Osteocyte (in vitro differentiated cells): ENCODE results near the gene YAP1. TPM values are rescaled to one million over a fixed set of nuclear protein-coding genes. Genes with fewer than 3 reads are reported as not detected.

Experiments used
- DNase-seq: peaks from one replicate; pipeline ENCODE4 v3.0.0; 2021; ENCODE audit warnings: mixed read lengths; ENCODE audit not compliant: unreplicated experiment; ENCODE audit errors: extremely low spot score
- H3K27ac Mint-ChIP-seq: one replicate; pipeline ENCODE4 v1.8.0; 2021; ENCODE audit warnings: mild to moderate bottlenecking, mixed read lengths; ENCODE audit not compliant: unreplicated experiment
- H3K27me3 Mint-ChIP-seq: one replicate; pipeline ENCODE4 v1.8.0; 2021; ENCODE audit warnings: mixed read lengths; ENCODE audit not compliant: unreplicated experiment
- H3K36me3 Mint-ChIP-seq: one replicate; pipeline ENCODE4 v1.8.0; 2021; ENCODE audit warnings: mixed read lengths; ENCODE audit not compliant: unreplicated experiment
- H3K4me1 Mint-ChIP-seq: one replicate; pipeline ENCODE4 v1.8.0; 2021; ENCODE audit warnings: mixed read lengths; ENCODE audit not compliant: unreplicated experiment
- H3K4me3 Mint-ChIP-seq: one replicate; pipeline ENCODE4 v1.8.0; 2021; ENCODE audit warnings: mild to moderate bottlenecking, moderate library complexity, mixed read lengths; ENCODE audit not compliant: unreplicated experiment
- H3K9me3 Mint-ChIP-seq: one replicate; pipeline ENCODE4 v1.8.0; 2021; ENCODE audit warnings: mixed read lengths; ENCODE audit not compliant: unreplicated experiment
- CTCF ChIP-seq: fragments of 200-600 bp; sonication (generic); IDR thresholded peaks from 2 replicates; pipeline ENCODE4 v1.5.0; 2021; ENCODE audit warnings: antibody characterized with exemption, mild to moderate bottlenecking, moderate library complexity
- total RNA-seq: library from RNA; stranded (reverse); gene quantifications from 2 replicates; pipeline ENCODE4 v1.2.1, GENCODE V29; 2021

Gene YAP1
- total RNA-seq, 1 donor from 2014 or later = 128 TPM

GRCh38 chr11:102223859-102224258 is 113.6 kb downstream of the YAP1 start:
- Mint-ChIP-seq H3K36me3 (peaks cover 64% of the 10 kb centered on the region), H3K4me1 (peaks cover 32% of the 10 kb centered on the region), H3K27ac (no peak overlapping the region), H3K27me3 (no peaks in the 10 kb centered on the region), H3K9me3 (peaks cover 7% of the 10 kb centered on the region), H3K4me3 (no peak overlapping the region)
- DNase-seq = no peak
- no peak for TF ChIP-seq CTCF

GRCh38 chr11:102225689-102226568 is 115.7 kb downstream of the YAP1 start:
- H3K4me3 Mint-ChIP-seq = no peak overlapping the region
- peaks cover under 1% of the 10 kb centered on the region for H3K9me3 Mint-ChIP-seq
- no peak for TF ChIP-seq CTCF
- H3K27ac Mint-ChIP-seq = peak overlapping the region; percentile 78
- no peak for DNase-seq
- peaks cover 70% of the 10 kb centered on the region for H3K36me3 Mint-ChIP-seq
- H3K27me3 Mint-ChIP-seq = no peaks in the 10 kb centered on the region
- peaks cover 30% of the 10 kb centered on the region for H3K4me1 Mint-ChIP-seq

- DNase-seq = no peak
- Mint-ChIP-seq H3K36me3 (peaks cover 66% of the 10 kb centered on the region), H3K9me3 (no peaks in the 10 kb centered on the region), H3K4me1 (peaks cover 28% of the 10 kb centered on the region), H3K27me3 (no peaks in the 10 kb centered on the region), H3K4me3 (no peak overlapping the region), H3K27ac (peak overlapping the region; percentile 78)
- no peak for TF ChIP-seq CTCF
These were observed 116.6 kb downstream of the YAP1 start for GRCh38 chr11:102226702-102227490.

- peak overlapping the region; percentile 41 for H3K27ac Mint-ChIP-seq
- no peak overlapping the region for H3K4me3 Mint-ChIP-seq
- no peak for TF ChIP-seq CTCF
- DNase-seq = no peak
- peaks cover 28% of the 10 kb centered on the region for H3K4me1 Mint-ChIP-seq
- peaks cover 57% of the 10 kb centered on the region for H3K36me3 Mint-ChIP-seq
- no peaks in the 10 kb centered on the region for H3K9me3 Mint-ChIP-seq
- no peaks in the 10 kb centered on the region for H3K27me3 Mint-ChIP-seq
These were observed 119.4 kb downstream of the YAP1 start for GRCh38 chr11:102229510-102230123.
